Neural progenitor cell (in vitro differentiated cells): Measurements from ENCODE around the gene SLC38A8. TPM values are rescaled to one million over a fixed set of nuclear protein-coding genes. Genes with fewer than 3 reads are reported as not detected.

ENCODE experiments used
- DNase-seq: peaks from one replicate; pipeline ENCODE4 v3.0.0-alpha.2; 2016; ENCODE audit warnings: low spot score
- H2AFZ ChIP-seq: fragments of 200-600 bp; sonication (generic); replicated peaks from 2 replicates; pipeline ENCODE4 v1.6.1; 2016; ENCODE audit warnings: antibody characterized with exemption
- H3F3A ChIP-seq: fragments of 200-600 bp; sonication (generic); 2 replicates; pipeline ENCODE4 v1.6.1; 2016; ENCODE audit warnings: antibody characterized with exemption, low read depth
- H3K27ac ChIP-seq: fragments of 200-600 bp; sonication (generic); 2 replicates; pipeline ENCODE4 v1.5.1; 2016; ENCODE audit warnings: mild to moderate bottlenecking
- H3K27me3 ChIP-seq: fragments of 200-600 bp; sonication (generic); 2 replicates; pipeline ENCODE4 v1.6.1; 2016; ENCODE audit warnings: mild to moderate bottlenecking, moderate library complexity
- H3K36me3 ChIP-seq: fragments of 200-600 bp; sonication (generic); 2 replicates; pipeline ENCODE4 v1.5.1; 2016
- H3K4me1 ChIP-seq: fragments of 200-600 bp; sonication (generic); 2 replicates; pipeline ENCODE4 v1.6.1; 2016; ENCODE audit warnings: mixed run types
- H3K4me2 ChIP-seq: fragments of 200-600 bp; sonication (generic); 2 replicates; pipeline ENCODE4 v1.6.1; 2016
- H3K4me3 ChIP-seq: fragments of 200-600 bp; sonication (generic); 2 replicates; pipeline ENCODE4 v1.5.1; 2016
- H3K79me2 ChIP-seq: fragments of 200-600 bp; sonication (generic); 2 replicates; pipeline ENCODE4 v1.6.1; 2016; ENCODE audit warnings: low read depth
- H3K9ac ChIP-seq: fragments of 200-600 bp; sonication (generic); 2 replicates; pipeline ENCODE4 v1.6.1; 2016
- H3K9me3 ChIP-seq: fragments of 200-600 bp; sonication (generic); 2 replicates; pipeline ENCODE4 v1.5.1; 2016; ENCODE audit warnings: low read depth
- H4K20me1 ChIP-seq: fragments of 200-600 bp; sonication (generic); 2 replicates; pipeline ENCODE4 v1.6.1; 2016; ENCODE audit warnings: low read depth
- H3K27ac Mint-ChIP-seq: 3 replicates; pipeline ENCODE4 v1.8.0; 2021; ENCODE audit warnings: mixed read lengths
- H3K27me3 Mint-ChIP-seq: 2 replicates; pipeline ENCODE4 v1.8.0; 2022; ENCODE audit warnings: low read depth, mild to moderate bottlenecking, inconsistent platforms, moderate library complexity, mixed read lengths; ENCODE audit not compliant: insufficient read depth
- H3K36me3 Mint-ChIP-seq: 3 replicates; pipeline ENCODE4 v1.8.0; 2021; ENCODE audit warnings: mixed read lengths
- H3K4me1 Mint-ChIP-seq: 3 replicates; pipeline ENCODE4 v1.8.0; 2021; ENCODE audit warnings: mixed read lengths
- H3K4me3 Mint-ChIP-seq: 3 replicates; pipeline ENCODE4 v1.8.0; 2021; ENCODE audit warnings: mild to moderate bottlenecking, moderate library complexity, mixed read lengths
- H3K9me3 Mint-ChIP-seq: 3 replicates; pipeline ENCODE4 v1.8.0; 2020; ENCODE audit warnings: mixed read lengths
- CTCF ChIP-seq: fragments of 200-600 bp; sonication (generic); IDR thresholded peaks from 2 replicates; pipeline ENCODE4 v1.5.1; 2017; ENCODE audit warnings: antibody characterized with exemption, mild to moderate bottlenecking
- EZH2 ChIP-seq: fragments of 200-600 bp; sonication (generic); IDR thresholded peaks from 2 replicates; pipeline ENCODE4 v1.6.1; 2017; ENCODE audit warnings: antibody characterized with exemption, mild to moderate bottlenecking, moderate library complexity
- EZH2phosphoT487 ChIP-seq: fragments of 200-600 bp; sonication (generic); IDR thresholded peaks from 2 replicates; pipeline ENCODE4 v1.6.1; 2017; ENCODE audit warnings: antibody characterized with exemption
- total RNA-seq: library from RNA; depleted of rRNA; stranded (reverse); fragments of >200 nt; gene quantifications from 2 replicates; pipeline ENCODE4 v1.2.3, GENCODE V29; 2015; ENCODE audit warnings: low replicate concordance

SLC38A8 gene
- total RNA-seq, 1 donor from 2014 or later: not detected

- Histone ChIP-seq H3K36me3 (no peaks in the 10 kb centered on the region), H3K4me2 (no peak overlapping the region), H3K27me3 (peaks cover 8% of the 10 kb centered on the region), H4K20me1 (no peaks in the 10 kb centered on the region), H3K27ac (no peak overlapping the region), H3K9me3 (no peaks in the 10 kb centered on the region), H3K9ac (no peak overlapping the region), H3K4me1 (peaks cover 16% of the 10 kb centered on the region), H2AFZ (no peak overlapping the region), H3F3A (peaks cover 5% of the 10 kb centered on the region), H3K4me3 (no peak overlapping the region), H3K79me2 (peaks cover 10% of the 10 kb centered on the region)
- DNase-seq: no peak
- peaks cover 6% of the 10 kb centered on the region for H3K27me3 Mint-ChIP-seq
- no peaks in the 10 kb centered on the region for H3K36me3 Mint-ChIP-seq
- H3K4me1 Mint-ChIP-seq: peaks cover 18% of the 10 kb centered on the region
- peak overlapping the region; percentile 11 for H3K4me3 Mint-ChIP-seq
- H3K27ac Mint-ChIP-seq: no peak overlapping the region
- TF ChIP-seq EZH2 (no peak), EZH2phosphoT487 (no peak), CTCF (no peak)
- no peaks in the 10 kb centered on the region for H3K9me3 Mint-ChIP-seq
These were observed 76.4 kb downstream of the SLC38A8 start for GRCh38 chr16:83966153-83966696.

GRCh38 chr16:83965444-83966152 is 77.0 kb downstream of the SLC38A8 start:
- H3K27me3 ChIP-seq: peaks cover 8% of the 10 kb centered on the region
- no peak overlapping the region for H3K4me2 ChIP-seq
- H3K9ac ChIP-seq: no peak overlapping the region
- Mint-ChIP-seq H3K36me3 (no peaks in the 10 kb centered on the region), H3K27ac (no peak overlapping the region), H3K4me3 (no peak overlapping the region), H3K27me3 (peaks cover 6% of the 10 kb centered on the region), H3K9me3 (no peaks in the 10 kb centered on the region), H3K4me1 (peaks cover 14% of the 10 kb centered on the region)
- H3K27ac ChIP-seq: no peak overlapping the region
- H2AFZ ChIP-seq: no peak overlapping the region
- H4K20me1 ChIP-seq: no peaks in the 10 kb centered on the region
- TF ChIP-seq CTCF (no peak), EZH2 (no peak), EZH2phosphoT487 (no peak)
- DNase-seq: no peak
- H3K79me2 ChIP-seq: peaks cover 10% of the 10 kb centered on the region
- peaks cover 5% of the 10 kb centered on the region for H3F3A ChIP-seq
- peaks cover 12% of the 10 kb centered on the region for H3K4me1 ChIP-seq
- no peaks in the 10 kb centered on the region for H3K36me3 ChIP-seq
- no peak overlapping the region for H3K4me3 ChIP-seq
- no peaks in the 10 kb centered on the region for H3K9me3 ChIP-seq

DNA sequence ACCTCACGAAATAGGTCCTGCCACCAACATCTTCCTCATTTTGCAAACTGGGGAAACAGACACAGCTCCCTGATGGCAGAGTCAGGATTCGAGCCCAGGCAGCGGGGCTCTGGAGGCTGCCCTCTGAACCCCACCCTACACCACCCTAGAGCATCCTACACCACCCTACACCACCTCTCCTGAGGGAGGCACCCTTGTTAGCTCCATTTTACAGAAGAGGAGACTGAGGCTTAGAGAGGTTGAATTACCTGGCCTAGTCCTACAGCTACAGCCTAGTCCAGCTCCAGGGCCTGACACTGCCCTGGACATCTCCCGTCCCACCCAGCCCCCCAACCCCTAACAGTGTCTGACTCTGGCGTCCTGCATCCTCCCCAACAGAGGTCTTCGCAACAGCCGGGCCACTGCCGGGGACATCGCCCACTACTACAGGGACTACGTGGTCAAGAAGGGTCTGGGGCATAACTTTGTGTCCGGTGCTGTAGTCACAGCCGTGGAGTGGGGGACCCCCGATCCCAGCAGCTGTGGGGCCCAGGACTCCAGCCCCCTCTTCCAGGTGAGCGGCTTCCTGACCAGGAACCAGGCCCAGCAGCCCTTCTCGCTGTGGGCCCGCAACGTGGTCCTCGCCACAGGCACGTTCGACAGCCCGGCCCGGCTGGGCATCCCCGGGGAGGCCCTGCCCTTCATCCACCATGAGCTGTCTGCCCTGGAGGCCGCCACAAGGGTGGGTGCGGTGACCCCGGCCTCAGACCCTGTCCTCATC is 77.7 kb downstream of the SLC38A8 start:
- DNase-seq: no peak
- H3K9me3 ChIP-seq: no peaks in the 10 kb centered on the region
- H3K27ac Mint-ChIP-seq: peak overlapping the region; percentile 68
- H3K36me3 ChIP-seq: no peaks in the 10 kb centered on the region
- no peak overlapping the region for H3K4me2 ChIP-seq
- peaks cover 5% of the 10 kb centered on the region for H3K4me1 ChIP-seq
- H3K9ac ChIP-seq: no peak overlapping the region
- no peaks in the 10 kb centered on the region for H4K20me1 ChIP-seq
- H3K27me3 ChIP-seq: peaks cover 8% of the 10 kb centered on the region
- no peaks in the 10 kb centered on the region for H3K9me3 Mint-ChIP-seq
- peaks cover 12% of the 10 kb centered on the region for H3K4me1 Mint-ChIP-seq
- TF ChIP-seq EZH2: no peak
- TF ChIP-seq EZH2phosphoT487: no peak
- TF ChIP-seq CTCF: no peak
- H3F3A ChIP-seq: peaks cover 5% of the 10 kb centered on the region
- H3K36me3 Mint-ChIP-seq: no peaks in the 10 kb centered on the region
- no peak overlapping the region for H3K27ac ChIP-seq
- H3K27me3 Mint-ChIP-seq: peaks cover 8% of the 10 kb centered on the region
- no peak overlapping the region for H2AFZ ChIP-seq
- peaks cover 4% of the 10 kb centered on the region for H3K79me2 ChIP-seq
- H3K4me3 Mint-ChIP-seq: no peak overlapping the region
- no peak overlapping the region for H3K4me3 ChIP-seq
